Measurements from ENCODE around the gene SPRR1B.

- TF ChIP-seq, protein P1, sequence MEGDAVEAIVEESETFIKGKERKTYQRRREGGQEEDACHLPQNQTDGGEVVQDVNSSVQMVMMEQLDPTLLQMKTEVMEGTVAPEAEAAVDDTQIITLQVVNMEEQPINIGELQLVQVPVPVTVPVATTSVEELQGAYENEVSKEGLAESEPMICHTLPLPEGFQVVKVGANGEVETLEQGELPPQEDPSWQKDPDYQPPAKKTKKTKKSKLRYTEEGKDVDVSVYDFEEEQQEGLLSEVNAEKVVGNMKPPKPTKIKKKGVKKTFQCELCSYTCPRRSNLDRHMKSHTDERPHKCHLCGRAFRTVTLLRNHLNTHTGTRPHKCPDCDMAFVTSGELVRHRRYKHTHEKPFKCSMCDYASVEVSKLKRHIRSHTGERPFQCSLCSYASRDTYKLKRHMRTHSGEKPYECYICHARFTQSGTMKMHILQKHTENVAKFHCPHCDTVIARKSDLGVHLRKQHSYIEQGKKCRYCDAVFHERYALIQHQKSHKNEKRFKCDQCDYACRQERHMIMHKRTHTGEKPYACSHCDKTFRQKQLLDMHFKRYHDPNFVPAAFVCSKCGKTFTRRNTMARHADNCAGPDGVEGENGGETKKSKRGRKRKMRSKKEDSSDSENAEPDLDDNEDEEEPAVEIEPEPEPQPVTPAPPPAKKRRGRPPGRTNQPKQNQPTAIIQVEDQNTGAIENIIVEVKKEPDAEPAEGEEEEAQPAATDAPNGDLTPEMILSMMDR (IDR thresholded peaks at IDR 0.05) = no peak
- TF ChIP-seq POLR2A (IDR thresholded peaks at IDR 0.05) (no peak), EP300 (IDR thresholded peaks at IDR 0.05) (no peak)
Measured at GRCh38 chr1:153072806-153073726, 42.1 kb downstream of the SPRR1B start.
